Measurements from ENCODE around the gene UGT1A3. TPM values are rescaled to one million over a fixed set of nuclear protein-coding genes. Genes with fewer than 3 reads are reported as not detected.
"Not testable (repeated sequence)": the region's sequence is repeated elsewhere in the genome, so short reads cannot be mapped to it uniquely, and the experiment has no call there.

Gene UGT1A3
- total RNA-seq, result not detected in 2 replicates

GRCh38 chr2:233728723-233729301 lies at the start of gene UGT1A3:
Gene UGT1A3 (plus strand): TSS chr2:233729042. CDS start chr2:233729127, 85 bp downstream.
- DNase-seq, result no peak

DNA sequence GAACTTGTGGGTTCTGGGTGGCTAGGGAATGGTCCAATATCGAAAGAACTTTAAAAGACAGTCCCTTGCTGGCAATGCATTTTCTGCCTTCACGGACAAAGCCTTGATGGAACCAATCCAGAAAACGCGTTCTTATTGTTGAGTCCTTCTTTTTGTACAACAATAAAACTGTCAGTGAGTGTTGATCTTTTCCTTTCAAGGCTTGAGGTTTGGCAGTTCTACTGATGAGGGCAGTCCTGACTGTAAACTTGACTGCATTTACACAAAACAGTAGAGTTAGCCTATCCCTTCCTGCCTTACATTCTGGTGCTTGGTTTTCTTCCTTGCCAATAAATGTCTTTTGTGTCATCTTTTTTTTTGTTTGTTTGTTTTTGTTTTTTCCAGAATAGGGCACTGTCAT lies 49.6 kb upstream of the UGT1A3 start:
- DNase-seq, result no peak

DNA sequence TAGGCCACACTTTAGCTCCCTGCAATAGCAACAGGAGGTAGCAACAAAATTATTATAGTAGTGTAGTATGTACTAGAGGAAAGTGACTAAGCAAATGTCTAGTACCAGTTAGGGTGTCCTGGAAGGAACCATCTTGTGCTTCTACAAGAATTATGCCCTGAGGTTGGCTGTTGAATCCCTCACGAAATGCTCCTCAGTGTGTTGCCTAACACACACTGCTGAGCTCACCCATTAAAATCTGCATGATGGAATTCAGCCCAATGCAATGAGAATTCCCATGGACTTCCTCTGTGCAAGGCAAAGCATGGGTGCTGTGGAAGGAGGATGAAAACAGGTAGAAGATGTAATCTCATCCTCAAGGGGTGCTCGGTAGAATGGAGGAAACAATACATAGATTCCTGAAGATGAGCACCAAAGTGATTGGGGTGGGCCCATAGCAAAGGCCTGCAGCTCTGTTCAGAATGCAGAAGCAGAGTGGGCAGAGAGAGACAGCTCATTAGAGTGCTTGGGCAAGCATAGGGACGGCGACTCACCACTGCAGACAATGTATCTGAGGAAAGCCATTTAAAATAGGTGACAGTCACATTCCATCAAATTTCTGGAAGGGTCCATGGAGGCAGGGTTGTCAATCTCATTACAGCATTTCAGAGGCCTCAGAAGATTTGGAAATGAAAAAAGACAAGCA lies 48.3 kb upstream of the UGT1A3 start:
- DNase-seq, result no peak

DNA sequence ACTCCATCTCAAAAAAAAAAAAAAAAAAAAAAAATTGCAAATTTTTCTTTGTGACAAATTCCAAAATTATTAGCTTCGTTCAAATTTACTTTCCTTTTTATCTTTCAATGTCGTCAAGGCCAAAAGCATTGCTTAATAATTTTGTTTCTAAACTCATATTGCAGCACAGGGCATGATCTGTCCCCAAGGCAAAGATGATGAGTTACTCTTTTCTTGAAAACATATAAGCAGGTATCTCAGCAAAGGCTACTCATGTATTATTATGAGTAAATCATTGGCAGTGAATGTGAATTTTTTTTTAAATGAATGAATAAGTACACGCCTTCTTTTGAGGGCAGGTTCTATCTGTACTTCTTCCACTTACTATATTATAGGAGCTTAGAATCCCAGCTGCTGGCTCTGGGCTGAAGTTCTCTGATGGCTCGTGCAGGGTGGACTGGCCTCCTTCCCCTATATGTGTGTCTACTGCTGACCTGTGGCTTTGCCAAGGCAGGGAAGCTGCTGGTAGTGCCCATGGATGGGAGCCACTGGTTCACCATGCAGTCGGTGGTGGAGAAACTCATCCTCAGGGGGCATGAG lies 47.2 kb upstream of the UGT1A3 start, which contains the start of gene UGT1A7:
Gene UGT1A7 (plus strand): TSS at position 381 of the 579 bp plus-strand sequence. CDS start 37 bp downstream, at position 418.
- DNase-seq, result no peak

DNA sequence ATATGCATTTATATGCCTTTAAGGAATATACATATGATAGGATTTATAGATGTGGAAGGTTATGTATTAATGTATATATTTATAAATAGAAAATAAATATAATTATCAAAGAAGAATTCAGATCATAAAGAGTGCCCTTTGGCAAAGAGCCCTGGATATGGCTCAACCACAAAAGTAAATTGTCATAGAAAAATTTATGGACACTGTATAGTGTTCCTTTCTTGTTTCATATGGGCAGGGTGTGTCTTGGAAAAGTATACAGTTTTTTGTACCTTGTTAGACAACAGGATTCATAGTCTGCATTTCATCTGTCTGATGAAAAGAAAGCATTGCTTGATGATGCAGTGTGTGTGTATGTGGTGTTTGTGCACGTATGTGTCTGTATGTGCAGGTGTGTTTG lies 44.2 kb upstream of the UGT1A3 start:
- DNase-seq, result no peak

GRCh38 chr2:233686928-233687327 lies 41.9 kb upstream of the UGT1A3 start:
- DNase-seq, result no peak

- no peak for DNase-seq
Measured at GRCh38 chr2:233688341-233688740, 40.5 kb upstream of the UGT1A3 start.

DNA sequence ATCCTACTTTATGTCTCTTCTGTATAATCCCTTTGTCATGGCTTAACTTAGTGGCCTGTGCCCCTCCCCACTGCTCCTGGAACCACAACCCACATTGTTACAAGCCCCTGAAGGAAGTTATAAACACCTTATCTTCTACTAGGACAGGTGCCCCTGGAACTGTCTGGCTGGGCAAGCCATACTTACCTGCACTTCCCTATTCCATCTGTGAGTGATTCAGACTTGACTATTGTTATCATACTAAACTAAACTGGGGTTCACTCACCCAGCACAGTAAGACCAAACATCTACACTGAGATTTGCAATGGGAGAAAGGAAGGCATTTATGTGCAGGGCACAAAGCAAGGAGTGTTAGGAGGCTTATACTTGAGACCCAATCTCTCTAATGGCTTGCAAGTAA lies 39.8 kb upstream of the UGT1A3 start:
- DNase-seq, result no peak

DNA sequence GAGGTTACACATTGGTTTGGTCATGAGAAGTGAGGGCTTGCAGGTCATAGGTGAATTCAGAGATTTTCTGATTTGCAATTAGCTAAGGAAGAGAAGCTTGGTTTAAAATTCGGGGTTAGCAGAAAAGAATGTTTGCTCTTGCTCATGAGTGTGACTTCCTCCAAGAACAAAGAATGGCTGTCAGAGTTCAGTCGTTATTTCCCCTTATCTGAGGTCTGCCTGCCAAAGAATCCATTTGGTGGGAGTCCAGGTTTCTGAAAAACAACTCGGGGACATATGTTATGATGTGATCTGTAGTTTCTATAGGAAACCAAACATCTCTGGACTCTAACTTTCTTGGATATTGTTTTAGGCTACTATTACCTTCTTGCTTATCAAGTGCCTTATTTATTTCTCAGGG lies 39.3 kb upstream of the UGT1A3 start:
- peak; percentile 86 for DNase-seq

DNA sequence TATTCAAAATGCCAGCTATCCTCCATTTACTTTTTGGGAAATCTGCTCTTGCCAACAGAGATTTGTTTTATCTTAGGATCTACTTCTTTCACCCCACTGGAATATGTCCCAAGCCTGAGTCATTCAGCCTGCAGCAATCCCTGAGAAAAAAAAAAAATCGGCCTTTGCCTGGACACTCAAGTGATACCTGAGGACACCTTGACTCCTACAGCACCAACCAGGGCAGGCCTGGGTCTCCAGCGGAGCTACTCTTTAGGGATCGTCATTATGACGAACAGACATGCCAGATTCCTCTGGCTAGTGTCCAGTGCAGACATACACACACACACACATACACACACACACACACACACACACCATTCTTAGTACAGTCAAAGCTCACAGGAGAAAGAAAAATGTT lies 38.4 kb upstream of the UGT1A3 start:
- peak; percentile 5 for DNase-seq

DNA sequence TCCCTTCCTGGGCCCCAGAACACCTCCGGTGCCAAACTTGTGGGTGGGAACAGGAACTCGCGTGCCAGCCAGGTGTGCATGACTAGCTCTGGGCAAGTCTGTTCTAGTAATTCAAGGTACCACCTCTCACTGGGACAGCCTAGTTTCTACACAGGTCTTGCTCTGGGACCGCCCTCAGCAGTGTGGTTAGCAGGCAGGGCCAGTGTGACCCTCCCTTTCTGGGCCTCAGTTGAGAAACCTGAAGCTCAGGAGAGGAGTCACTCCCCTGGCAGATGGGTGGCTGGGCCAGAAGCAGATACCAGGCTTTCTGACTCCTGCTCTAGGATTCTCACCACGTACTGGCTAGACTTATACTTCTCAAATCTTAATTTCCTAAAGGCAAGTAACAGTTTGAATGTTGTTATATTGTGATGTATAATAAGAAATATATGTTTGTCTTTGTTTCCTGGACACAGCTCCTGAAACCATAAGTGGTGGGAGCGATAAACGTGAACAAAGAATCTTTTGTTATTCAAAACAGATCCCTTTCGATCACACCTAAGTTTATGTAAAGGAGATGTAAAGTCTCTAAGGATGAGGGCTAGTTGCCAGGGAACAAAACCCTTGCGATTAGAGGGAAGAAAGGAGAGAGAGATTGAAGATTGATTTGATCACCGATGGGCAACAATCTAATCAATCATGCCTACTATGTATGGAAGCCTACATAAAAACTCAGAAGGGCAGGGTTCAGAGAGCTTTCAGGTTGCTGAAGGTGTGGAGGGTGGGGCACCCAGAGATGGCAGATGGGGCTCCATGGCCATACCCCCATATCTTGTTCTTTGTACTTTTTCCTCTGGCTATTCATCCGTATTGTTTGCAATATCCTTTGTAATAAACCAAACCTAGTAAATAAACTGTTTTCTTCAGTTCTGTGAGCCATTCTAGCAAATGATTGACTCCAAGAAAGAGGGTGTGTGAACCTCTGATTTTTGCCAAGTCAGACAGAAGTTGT lies 37.1 kb upstream of the UGT1A3 start:
- DNase-seq, result no peak

- no peak for DNase-seq
Measured at GRCh38 chr2:233692648-233693047, 36.2 kb upstream of the UGT1A3 start, which contains the start of gene UGT1A6. Gene UGT1A6 (plus strand): TSS chr2:233692890. CDS start chr2:233693005, 115 bp downstream.

DNA sequence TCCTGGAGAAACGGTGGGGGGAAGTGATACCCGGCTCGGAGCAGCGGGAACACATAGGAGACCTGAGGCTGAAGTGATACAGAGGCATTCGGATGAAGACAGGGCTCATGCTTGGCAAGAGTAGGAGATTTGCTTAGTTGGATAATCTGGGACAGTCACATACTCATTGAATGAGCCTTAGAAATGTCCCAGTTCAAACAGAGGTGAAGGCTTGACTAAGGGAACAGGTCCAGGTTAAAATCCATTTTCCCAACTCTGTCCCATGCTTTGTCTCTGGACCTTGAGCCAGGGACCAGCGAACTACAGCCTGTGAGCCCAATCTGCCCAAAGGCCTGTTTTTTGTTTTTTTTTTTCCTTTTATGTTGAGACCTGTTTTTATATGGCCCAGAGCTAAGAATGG lies 34.9 kb upstream of the UGT1A3 start:
- no peak for DNase-seq

- no peak for DNase-seq
Measured at GRCh38 chr2:233698740-233699139, 30.1 kb upstream of the UGT1A3 start.

GRCh38 chr2:233699424-233700027 lies 29.3 kb upstream of the UGT1A3 start:
- DNase-seq, result no peak

DNA sequence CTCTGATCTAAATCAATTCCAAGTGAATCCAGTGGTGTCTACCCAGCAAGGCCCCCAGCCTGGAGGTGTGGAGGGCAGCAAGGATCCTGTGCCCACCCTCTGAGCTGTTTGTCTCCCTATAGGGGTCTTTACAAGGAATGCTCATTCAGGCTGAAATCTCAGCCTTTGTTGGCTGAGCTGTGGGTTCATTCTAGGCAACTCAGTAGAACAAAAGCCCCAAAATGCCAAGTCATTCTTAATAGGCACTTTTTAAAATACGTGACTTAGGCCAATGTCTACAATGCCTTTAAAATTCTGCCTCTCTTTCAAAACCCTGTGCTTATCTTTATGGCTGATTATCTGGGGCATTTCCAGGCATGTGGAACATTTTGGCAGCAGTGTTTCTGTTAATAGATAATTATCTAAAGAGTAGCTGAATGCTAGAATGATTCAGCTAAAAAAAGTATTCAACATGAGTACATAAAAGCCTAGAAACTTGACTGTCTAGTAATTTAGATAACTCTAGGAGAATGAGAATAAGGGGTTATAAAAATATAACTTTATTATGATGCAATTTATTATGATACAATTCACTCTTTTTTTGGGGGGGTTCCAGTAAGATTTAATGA lies 28.7 kb upstream of the UGT1A3 start:
- peak; percentile 34 for DNase-seq

GRCh38 chr2:233700842-233701241 lies 28.0 kb upstream of the UGT1A3 start:
- not testable (repeated sequence) for DNase-seq

- DNase-seq, result no peak
Measured at GRCh38 chr2:233702238-233702637, 26.6 kb upstream of the UGT1A3 start.

DNA sequence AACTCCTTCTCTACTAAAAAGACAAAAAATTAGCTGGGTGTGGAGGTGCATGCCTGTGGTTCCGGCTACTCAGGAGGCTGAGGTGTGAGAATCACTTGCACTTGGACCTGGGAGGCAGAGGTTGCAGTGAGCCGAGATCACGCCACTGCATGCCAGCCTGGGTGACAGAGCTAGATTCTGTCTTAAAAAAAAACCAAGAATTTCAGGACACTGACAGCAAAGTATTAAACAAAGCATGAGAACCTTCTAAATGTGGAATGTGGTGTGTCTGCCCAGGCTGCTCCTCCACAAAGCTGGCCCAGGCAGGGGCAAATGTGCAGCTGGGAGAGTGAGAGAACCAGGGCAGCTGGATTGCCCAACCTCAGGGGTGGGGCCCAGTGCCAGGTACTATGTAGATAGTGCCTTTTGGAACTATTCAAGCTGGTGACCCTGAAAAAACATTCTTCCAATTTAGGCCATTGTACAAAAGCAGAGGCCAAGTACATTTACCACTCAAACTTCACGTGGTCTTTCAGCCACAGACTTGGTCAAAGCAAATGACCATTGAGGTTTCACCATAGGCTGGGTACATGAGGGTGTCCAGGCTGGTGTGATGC lies 22.8 kb upstream of the UGT1A3 start:
- DNase-seq, result no peak

- no peak for DNase-seq
Measured at GRCh38 chr2:233706720-233707119, 22.1 kb upstream of the UGT1A3 start.

DNA sequence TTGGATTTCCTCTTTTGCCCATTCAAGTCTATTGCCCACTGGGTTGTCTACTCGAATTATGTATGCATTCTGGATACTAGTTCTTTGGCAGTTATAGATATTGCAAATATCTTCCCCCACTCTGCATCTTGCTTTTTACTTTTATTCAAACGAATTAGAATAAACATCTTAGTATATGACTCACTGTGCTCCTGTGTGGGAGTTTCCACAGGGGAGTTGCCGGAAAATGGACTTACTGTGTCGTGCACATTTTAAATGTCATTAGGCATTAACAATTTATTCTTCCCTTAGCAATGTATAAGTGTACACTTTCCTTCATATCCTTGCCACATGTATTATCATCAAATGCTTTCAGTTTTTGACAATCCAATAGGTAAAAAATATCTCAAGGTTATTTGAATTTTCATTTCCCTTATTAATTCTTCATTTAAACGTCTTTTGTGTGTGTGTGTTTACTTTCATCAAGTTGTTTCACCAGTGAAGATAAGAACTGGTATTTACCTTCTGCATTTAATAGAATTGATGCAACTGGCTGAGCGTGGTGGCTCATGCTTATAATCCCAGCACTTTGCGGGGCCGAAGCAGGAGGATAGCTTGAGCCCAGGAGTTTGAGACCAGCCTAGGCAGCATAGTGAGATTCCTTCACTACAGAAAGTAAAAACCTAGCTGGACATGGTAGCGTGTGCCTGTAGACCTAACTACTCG lies 20.8 kb upstream of the UGT1A3 start:
- peak; percentile 28 for DNase-seq
